HCT116 (cell line): Measurements from ENCODE around the gene PCDHGA2. TPM values are rescaled to one million over a fixed set of nuclear protein-coding genes. Genes with fewer than 3 reads are reported as not detected.

Experiments used
- ATAC-seq: fragments of 200-7000 bp; cut with Tn5 transposase; 2 replicates; pipeline ENCODE4 v1.9.1; 2020; ENCODE audit warnings: mild to moderate bottlenecking, moderate library complexity
- BruUV-seq: library from RNA; stranded (reverse); fragments of 400-500 nt; replicated peaks from 2 replicates; lab custom pipeline; 2021; lab: Mats Ljungman, UMichigan
- CTCF ChIA-PET: fragments of 300-600 bp; sonication (Branson Sonifier 250); formaldehyde crosslinking; loops from one replicate; lab custom pipeline; 2021; ENCODE audit warnings: antibody characterized with exemption; lab: Charles Lee
- POLR2A ChIA-PET: fragments of 300-600, 350-600 bp; sonication (Branson Sonifier 250); formaldehyde crosslinking; loops from one replicate; lab custom pipeline; 2021; ENCODE audit warnings: antibody characterized with exemption; lab: Charles Lee
- RAD21 ChIA-PET, 2 experiments: fragments of 300-600 bp; sonication (Branson Sonifier 250); formaldehyde crosslinking; loops; one replicate each; lab custom pipeline; 2023; ENCODE audit warnings: low total read pairs in 2 of 2; ENCODE audit not compliant: uncharacterized antibody in 2 of 2, unreplicated experiment in 2 of 2, low non-redundant PET in 1 of 2; lab: Charles Lee
- DNase-seq: peaks from one replicate; pipeline ENCODE4 v3.0.0-alpha.2; 2010; ENCODE audit warnings: low read depth, low spot score
- H2AFZ ChIP-seq: fragments of 200-600 bp; shearing (Covaris generic), sonication (generic); 2 replicates; pipeline ENCODE4 v1.6.1; 2017; ENCODE audit warnings: low read depth, mixed run types, mixed read lengths, antibody characterized with exemption, low read length; ENCODE audit not compliant: poor library complexity, severe bottlenecking
- H3K27ac ChIP-seq: 2 replicates; pipeline ENCODE4 v1.5.1; 2012; ENCODE audit warnings: low read depth, low read length
- H3K27me3 ChIP-seq: fragments of 200-600 bp; sonication (generic); 2 replicates; pipeline ENCODE4 v1.6.1; 2016; ENCODE audit warnings: mixed run types, low read length, mixed read lengths; ENCODE audit not compliant: insufficient read depth
- H3K36me3 ChIP-seq, 2 experiments: fragments of 200-500 bp in 1 of 2; fragments of 200-600 bp in 1 of 2; sonication (Bioruptor generic) in 1 of 2; sonication (generic) in 1 of 2; 2 replicates each; pipeline versions ENCODE4 v1.5.1 to v1.6.1; 2014 to 2016; ENCODE audit warnings: low read length in 2 of 2, inconsistent platforms in 1 of 2, mixed read lengths in 1 of 2, mixed run types in 1 of 2; ENCODE audit not compliant: insufficient read depth in 2 of 2, control insufficient read depth in 1 of 2
- H3K4me1 ChIP-seq, 2 experiments: fragments of 200-600 bp in 1 of 2; sonication (generic) in 1 of 2; 2 replicates each; pipeline versions ENCODE4 v1.5.1 to v1.6.1; 2012 to 2017; ENCODE audit warnings: low read length in 2 of 2, inconsistent platforms in 1 of 2, mild to moderate bottlenecking in 1 of 2, mixed read lengths in 1 of 2, mixed run types in 1 of 2, moderate library complexity in 1 of 2; ENCODE audit not compliant: insufficient read depth in 2 of 2, control insufficient read depth in 1 of 2
- H3K4me2 ChIP-seq: fragments of 200-600 bp; sonication (generic); 2 replicates; pipeline ENCODE4 v1.6.1; 2017; ENCODE audit warnings: mixed run types, low read length, mixed read lengths
- H3K4me3 ChIP-seq, 2 experiments: fragments of 200-600 bp in 1 of 2; sonication (generic) in 1 of 2; replicated peaks in 1 of 2; 2 replicates each; pipeline ENCODE4 v1.5.1; 2011 to 2016; ENCODE audit warnings: low read length in 2 of 2, control low read depth in 1 of 2, low read depth in 1 of 2, mild to moderate bottlenecking in 1 of 2, mixed read lengths in 1 of 2, mixed run types in 1 of 2
- H3K79me2 ChIP-seq: fragments of 200-600 bp; sonication (generic); 2 replicates; pipeline ENCODE4 v1.6.1; 2017; ENCODE audit warnings: mild to moderate bottlenecking, mixed run types, low read length, moderate library complexity, mixed read lengths; ENCODE audit not compliant: insufficient read depth
- H3K9ac ChIP-seq: fragments of 200-600 bp; sonication (generic); 2 replicates; pipeline ENCODE4 v1.6.1; 2016; ENCODE audit warnings: low read length, mixed read lengths
- H3K9me2 ChIP-seq: fragments of 200-600 bp; sonication (generic), shearing (Covaris generic); 2 replicates; pipeline ENCODE4 v1.6.1; 2017; ENCODE audit warnings: mixed run types, mild to moderate bottlenecking, moderate library complexity; ENCODE audit not compliant: insufficient read depth
- H3K9me3 ChIP-seq, 2 experiments: fragments of 200-500 bp in 1 of 2; fragments of 200-600 bp in 1 of 2; sonication (Bioruptor generic) in 1 of 2; sonication (generic) in 1 of 2; 2 replicates each; pipeline ENCODE4 v1.6.1; 2014 to 2017; ENCODE audit warnings: low read length in 2 of 2, mixed read lengths in 2 of 2, inconsistent platforms in 1 of 2, low read depth in 1 of 2, mild to moderate bottlenecking in 1 of 2, mixed run types in 1 of 2, moderate library complexity in 1 of 2; ENCODE audit not compliant: control insufficient read depth in 1 of 2, insufficient read depth in 1 of 2
- H4K20me1 ChIP-seq: fragments of 200-600 bp; sonication (generic), shearing (Covaris generic); 2 replicates; pipeline ENCODE4 v1.6.1; 2017; ENCODE audit warnings: mixed run types, mild to moderate bottlenecking, moderate library complexity; ENCODE audit not compliant: insufficient read depth
- CTCF ChIP-seq, 3 experiments: fragments of 200-600 bp in 1 of 3; sonication (generic) in 1 of 3; IDR thresholded peaks in 2 of 3; conservative IDR thresholded peaks in 1 of 3; 2 replicates each; pipeline ENCODE4 v1.5.1; 2012 to 2017; ENCODE audit warnings: low read depth in 2 of 3, low read length in 2 of 3, antibody characterized with exemption in 1 of 3, borderline replicate concordance in 1 of 3, control low read depth in 1 of 3, mild to moderate bottlenecking in 1 of 3, mixed read lengths in 1 of 3, mixed run types in 1 of 3, moderate library complexity in 1 of 3; ENCODE audit not compliant: insufficient read depth in 1 of 3
- EGR1 ChIP-seq: IDR thresholded peaks from 2 replicates; pipeline ENCODE4 v1.6.1; 2012; ENCODE audit warnings: low read depth
- EZH2 ChIP-seq: fragments of 200-600 bp; sonication (generic); IDR thresholded peaks from 2 replicates; pipeline ENCODE4 v1.6.1; 2017; ENCODE audit warnings: antibody characterized with exemption, mixed run types
- POLR2AphosphoS5 ChIP-seq: IDR thresholded peaks from 2 replicates; pipeline ENCODE4 v1.6.1; 2011; ENCODE audit warnings: mild to moderate bottlenecking, low read depth, low read length, moderate library complexity
- RAD21 ChIP-seq: IDR thresholded peaks from 2 replicates; pipeline ENCODE4 v1.6.1; 2012; ENCODE audit warnings: low read depth, mild to moderate bottlenecking
- REST ChIP-seq: IDR thresholded peaks from 2 replicates; pipeline ENCODE4 v1.6.1; 2012; ENCODE audit warnings: low read depth
- SP1 ChIP-seq: IDR thresholded peaks from 2 replicates; pipeline ENCODE4 v1.6.1; 2012; ENCODE audit warnings: low read depth
- SRF ChIP-seq: IDR thresholded peaks from 2 replicates; pipeline ENCODE4 v1.6.1; 2012; ENCODE audit warnings: low read depth
- TCF7L2 ChIP-seq: IDR thresholded peaks from 2 replicates; pipeline ENCODE4 v1.7.0; 2011; ENCODE audit warnings: borderline replicate concordance, inconsistent platforms; ENCODE audit not compliant: insufficient read depth, insufficient read length; ENCODE audit errors: extremely low read depth
- intact Hi-C: fragments of 100-400 bp; cut with micrococcal nuclease; formaldehyde crosslinking; loops from 2 replicates; pipeline ENCODE4 v1.10.0; 2022
- total RNA-seq: library from RNA; stranded (reverse); gene quantifications from one replicate; pipeline ENCODE4 v1.2.1, GENCODE V29; 2021; ENCODE audit not compliant: unreplicated experiment

The PCDHGA2 gene
- total RNA-seq, 1 experiment from 2014 or later: not detected

- Histone ChIP-seq H3K9me2 (no peaks in the 10 kb centered on the region), H3K27ac (no peak within 1 kb of the TSS), H2AFZ (no peak within 1 kb of the TSS), H3K4me1 (no peaks in the 10 kb centered on the region), H3K36me3 (no peaks in the 10 kb centered on the region), H3K4me3 (no peak within 1 kb of the TSS), H3K27me3 (no peaks in the 10 kb centered on the region), H3K79me2 (no peaks in the 10 kb centered on the region), H4K20me1 (no peaks in the 10 kb centered on the region), H3K4me2 (no peak within 1 kb of the TSS), H3K9me3 (peaks cover 0 to 12% of the 10 kb centered on the region in 2 experiments; a peak in 2 of 4 replicates), H3K9ac (no peak within 1 kb of the TSS)
- BruUV-seq: no TSS peak
- TF ChIP-seq RAD21 (0 out of 2 replicates have a peak, but pooled peaks have one; percentile 10), EGR1 (no peak)
- ChIA-PET RAD21 (interaction anchor here in 1 of 2 experiments (0.6 kb wide), 1 partner anchor 266 kb away, joined by 3 read pairs; no protein-coding TSS in a partner anchor), CTCF (interaction anchor here (1.1 to 1.4 kb wide), 2 partner anchors 188 to 194 kb away, joined by 3 to 6 read pairs; no protein-coding TSS in a partner anchor), POLR2A (no interaction called here)
- no peak for ATAC-seq
- intact Hi-C loops: no loop called here
- DNase-seq: no peak
Observed at GRCh38 chr5:141369994-141370848, 31.7 kb downstream of the PCDHGA2 start, which contains the start of gene PCDHGB3. TSS of gene PCDHGB3 (plus strand) at chr5:141370242. CDS start at chr5:141370395, 153 bp downstream.

- Histone ChIP-seq H3K9ac (no peak overlapping the region), H3K36me3 (no peaks in the 10 kb centered on the region), H4K20me1 (no peaks in the 10 kb centered on the region), H3K79me2 (no peaks in the 10 kb centered on the region), H3K9me3 (peaks cover 0 to 12% of the 10 kb centered on the region in 2 experiments; a peak in 2 of 4 replicates), H3K27ac (no peak overlapping the region), H3K27me3 (no peaks in the 10 kb centered on the region), H2AFZ (no peak overlapping the region), H3K4me2 (no peak overlapping the region), H3K9me2 (no peaks in the 10 kb centered on the region), H3K4me1 (no peaks in the 10 kb centered on the region), H3K4me3 (no peak overlapping the region)
- no peak for ATAC-seq
- intact Hi-C loops: no loop called here
- no TSS peak for BruUV-seq
- no peak for DNase-seq
- ChIA-PET RAD21 (no interaction called here), POLR2A (no interaction called here), CTCF (no interaction called here)
- no peak for TF ChIP-seq SRF
- TF ChIP-seq EZH2: no peak
- TF ChIP-seq POLR2AphosphoS5: no peak
- TF ChIP-seq SP1: no peak
- TF ChIP-seq TCF7L2: no peak
- no peak for TF ChIP-seq CTCF (IDR thresholded peaks at IDR 0.05 in 2 of 3, conservative IDR thresholded peaks at IDR 0.05 in 1 of 3; ENCODE audit: borderline replicate concordance in 1 of 3, insufficient read depth in 1 of 3, low read depth in 2 of 3, low read length in 2 of 3)
- no peak for TF ChIP-seq REST
Observed at GRCh38 chr5:141371572-141372475, 33.3 kb downstream of the PCDHGA2 start.
